Activated CD8-positive, alpha-beta T cell treated with anti-CD3 and anti-CD28 coated beads for 36 hours (primary cell): ENCODE data around the gene SIGLEC9. TPM values are rescaled to one million over a fixed set of nuclear protein-coding genes. Genes with fewer than 3 reads are reported as not detected.

Experiments used
- ATAC-seq: fragments of 200-7000 bp; cut with Tn5 transposase; one replicate; pipeline ENCODE4 v1.10.0; 2021; ENCODE audit warnings: mild to moderate bottlenecking, moderate library complexity
- CTCF ChIA-PET: fragments of 350-600 bp; sonication (Branson Sonifier 250); formaldehyde crosslinking; loops from one replicate; lab custom pipeline; 2021; ENCODE audit warnings: antibody characterized with exemption; lab: Charles Lee
- POLR2A ChIA-PET: fragments of 350-600 bp; sonication (Branson Sonifier 250); formaldehyde crosslinking; loops from one replicate; lab custom pipeline; 2021; ENCODE audit warnings: antibody characterized with exemption; lab: Charles Lee
- DNase-seq: peaks from one replicate; pipeline ENCODE4 v3.0.0-alpha.2; 2020
- H3K27ac Mint-ChIP-seq: one replicate; pipeline ENCODE4 v1.8.0; 2021; ENCODE audit warnings: mild to moderate bottlenecking, mixed read lengths
- H3K27me3 Mint-ChIP-seq: one replicate; pipeline ENCODE4 v1.8.0; 2021; ENCODE audit warnings: mixed read lengths
- H3K36me3 Mint-ChIP-seq: one replicate; pipeline ENCODE4 v1.8.0; 2021; ENCODE audit warnings: low read depth, mixed read lengths
- H3K4me1 Mint-ChIP-seq: one replicate; pipeline ENCODE4 v1.8.0; 2021; ENCODE audit warnings: low read depth, mixed read lengths
- H3K4me3 Mint-ChIP-seq: one replicate; pipeline ENCODE4 v1.8.0; 2021; ENCODE audit warnings: mild to moderate bottlenecking, moderate library complexity, mixed read lengths
- H3K9me3 Mint-ChIP-seq: one replicate; pipeline ENCODE4 v1.8.0; 2021; ENCODE audit warnings: mixed read lengths
- intact Hi-C: fragments of 100-400 bp; cut with micrococcal nuclease; formaldehyde crosslinking; loops from one replicate; pipeline ENCODE4 v1.10.0; 2022
- total RNA-seq, 2 experiments: library from RNA; stranded (reverse); gene quantifications; one replicate each; pipeline ENCODE4 v1.2.3, GENCODE V29; 2021
- TF ChIP-seq, protein P1 (sequence below): fragments of 200-600 bp; IDR thresholded peaks from one replicate; pipeline ENCODE4 v1.8.0; 2022; ENCODE audit warnings: antibody characterized with exemption, mild to moderate bottlenecking

The SIGLEC9 gene
- total RNA-seq, 2 experiments from 2014 or later = 0.40 to 0.65 TPM

DNA sequence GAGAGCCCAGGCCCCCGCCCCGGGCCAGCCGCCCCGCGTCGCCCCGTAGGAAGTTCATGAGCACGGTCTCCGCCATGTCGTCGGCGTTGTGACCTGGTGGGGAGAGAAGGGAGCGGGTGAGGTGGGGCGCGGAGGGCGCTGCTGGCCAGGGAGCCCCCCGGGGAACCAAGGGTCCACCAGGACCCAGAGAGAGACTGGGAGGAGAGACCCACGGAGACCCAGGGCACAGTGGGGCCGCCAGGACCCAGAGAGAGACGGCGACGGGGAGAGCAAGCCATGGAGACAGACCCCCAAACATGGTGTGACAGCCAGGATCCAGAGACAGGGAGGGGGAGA, 25.7 kb upstream of the SIGLEC9 start:
- Mint-ChIP-seq H3K4me3 (peak overlapping the region; percentile 41), H3K4me1 (peaks cover 17% of the 10 kb centered on the region), H3K9me3 (no peaks in the 10 kb centered on the region), H3K27me3 (no peaks in the 10 kb centered on the region), H3K27ac (peak overlapping the region; percentile 34), H3K36me3 (peaks cover 31% of the 10 kb centered on the region)
- TF ChIP-seq, protein P1, sequence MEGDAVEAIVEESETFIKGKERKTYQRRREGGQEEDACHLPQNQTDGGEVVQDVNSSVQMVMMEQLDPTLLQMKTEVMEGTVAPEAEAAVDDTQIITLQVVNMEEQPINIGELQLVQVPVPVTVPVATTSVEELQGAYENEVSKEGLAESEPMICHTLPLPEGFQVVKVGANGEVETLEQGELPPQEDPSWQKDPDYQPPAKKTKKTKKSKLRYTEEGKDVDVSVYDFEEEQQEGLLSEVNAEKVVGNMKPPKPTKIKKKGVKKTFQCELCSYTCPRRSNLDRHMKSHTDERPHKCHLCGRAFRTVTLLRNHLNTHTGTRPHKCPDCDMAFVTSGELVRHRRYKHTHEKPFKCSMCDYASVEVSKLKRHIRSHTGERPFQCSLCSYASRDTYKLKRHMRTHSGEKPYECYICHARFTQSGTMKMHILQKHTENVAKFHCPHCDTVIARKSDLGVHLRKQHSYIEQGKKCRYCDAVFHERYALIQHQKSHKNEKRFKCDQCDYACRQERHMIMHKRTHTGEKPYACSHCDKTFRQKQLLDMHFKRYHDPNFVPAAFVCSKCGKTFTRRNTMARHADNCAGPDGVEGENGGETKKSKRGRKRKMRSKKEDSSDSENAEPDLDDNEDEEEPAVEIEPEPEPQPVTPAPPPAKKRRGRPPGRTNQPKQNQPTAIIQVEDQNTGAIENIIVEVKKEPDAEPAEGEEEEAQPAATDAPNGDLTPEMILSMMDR = no peak
- CTCF ChIA-PET = no interaction called here
- POLR2A ChIA-PET = no interaction called here
- DNase-seq (no peak), ATAC-seq (no peak)
- intact Hi-C loops = no loop called here

DNA sequence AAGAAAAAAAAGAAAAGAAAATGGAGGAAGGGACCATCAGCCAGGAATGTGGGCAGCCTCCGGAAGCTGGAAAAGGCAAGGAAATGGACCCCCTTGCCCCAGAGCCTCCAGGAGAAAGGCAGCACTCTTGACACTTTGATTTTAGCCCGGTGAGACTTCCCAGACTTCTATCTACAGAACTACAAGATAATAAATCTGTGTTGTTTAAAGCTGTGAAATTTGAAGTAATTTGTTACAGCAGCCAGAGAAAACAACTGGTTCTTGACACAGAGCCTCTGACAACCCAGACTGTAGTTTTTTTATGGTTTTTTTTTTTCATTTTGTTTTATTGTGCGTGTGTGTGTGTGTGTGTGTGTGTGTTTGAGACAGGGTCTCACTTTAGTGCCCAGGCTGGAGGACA, 24.1 kb upstream of the SIGLEC9 start:
- no peaks in the 10 kb centered on the region for H3K9me3 Mint-ChIP-seq
- TF ChIP-seq, protein P1 = no peak
- intact Hi-C loops = no loop called here
- ATAC-seq (no peak), DNase-seq (no peak)
- ChIA-PET CTCF (no interaction called here), POLR2A (interaction anchor here (0.6 kb wide), 1 partner anchor 83 kb away, joined by 3 read pairs; no protein-coding TSS in a partner anchor)
- no peak overlapping the region for H3K4me3 Mint-ChIP-seq
- H3K4me1 Mint-ChIP-seq = peaks cover 27% of the 10 kb centered on the region
- no peak overlapping the region for H3K27ac Mint-ChIP-seq
- H3K36me3 Mint-ChIP-seq = peaks cover 40% of the 10 kb centered on the region
- no peaks in the 10 kb centered on the region for H3K27me3 Mint-ChIP-seq

DNA sequence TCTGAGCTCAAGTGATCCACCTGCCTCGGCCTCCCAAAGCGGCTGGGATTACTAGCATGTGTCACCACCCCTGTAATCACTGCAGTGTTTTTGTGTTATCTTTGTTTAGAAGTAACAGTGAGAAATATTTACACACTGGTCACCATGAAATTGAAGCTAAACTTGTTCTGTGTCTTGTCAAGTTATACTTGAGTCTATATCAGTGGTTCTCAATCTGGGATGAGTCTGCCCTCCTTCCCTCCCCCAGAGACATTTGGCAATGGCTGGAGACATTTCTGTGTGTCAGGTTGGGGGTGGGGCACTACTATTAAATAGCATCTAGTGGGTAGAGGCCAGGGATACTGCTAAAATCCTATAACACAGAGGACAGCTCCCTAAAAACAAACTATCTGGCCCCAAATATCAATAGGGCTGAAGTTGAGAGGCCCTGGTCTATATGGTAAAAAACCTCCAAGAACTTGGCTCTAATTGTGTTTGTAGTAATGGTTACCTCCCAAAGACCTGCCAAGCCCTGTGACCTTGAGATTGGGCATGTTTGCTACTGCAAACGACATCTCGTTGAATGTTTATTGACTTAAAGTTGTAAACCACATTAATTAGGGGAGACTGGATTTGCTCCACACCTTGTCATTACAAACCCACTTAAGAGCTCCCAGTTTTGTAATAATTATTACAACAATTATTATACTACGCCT, 23.4 kb upstream of the SIGLEC9 start:
- DNase-seq = no peak
- POLR2A ChIA-PET = interaction anchor here (0.6 to 0.8 kb wide), 2 partner anchors 44 to 84 kb away, joined by 3 read pairs; no protein-coding TSS in a partner anchor
- peaks cover 36% of the 10 kb centered on the region for H3K36me3 Mint-ChIP-seq

DNA sequence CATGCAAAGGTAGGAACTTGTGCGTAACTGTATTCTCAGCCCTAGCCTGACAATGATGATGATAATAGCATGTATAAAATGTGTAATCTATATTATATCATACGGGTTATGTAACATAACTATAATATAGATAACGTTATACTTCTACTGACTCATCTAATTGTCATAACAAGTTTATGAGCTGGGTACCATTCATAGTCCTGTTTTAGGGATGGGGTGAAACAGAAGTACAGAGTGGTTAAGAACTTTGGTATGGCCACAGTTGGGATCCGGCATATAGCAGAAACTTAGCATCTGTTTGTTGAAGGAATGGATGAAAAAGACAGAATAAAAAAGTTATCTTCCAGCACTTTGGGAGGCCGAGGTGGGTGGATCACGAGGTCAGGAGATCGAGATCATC, 21.7 kb upstream of the SIGLEC9 start:
- no peaks in the 10 kb centered on the region for H3K9me3 Mint-ChIP-seq
- H3K27me3 Mint-ChIP-seq = no peaks in the 10 kb centered on the region
- no peak for DNase-seq
- H3K27ac Mint-ChIP-seq = no peak overlapping the region
- CTCF ChIA-PET = no interaction called here
- TF ChIP-seq, protein P1 = no peak
- H3K4me1 Mint-ChIP-seq = peaks cover 33% of the 10 kb centered on the region
- no peak overlapping the region for H3K4me3 Mint-ChIP-seq
- peaks cover 30% of the 10 kb centered on the region for H3K36me3 Mint-ChIP-seq
- POLR2A ChIA-PET = no interaction called here
- intact Hi-C loops = no loop called here
- no peak for ATAC-seq

More for the DNA sequence above, 23.4 kb upstream of the SIGLEC9 start:
- intact Hi-C loops = no loop called here
- peaks cover 34% of the 10 kb centered on the region for H3K4me1 Mint-ChIP-seq
- CTCF ChIA-PET = interaction anchor here (0.8 kb wide), 1 partner anchor 30 kb away, joined by 3 read pairs; no protein-coding TSS in a partner anchor
- no peak overlapping the region for H3K4me3 Mint-ChIP-seq
- no peak overlapping the region for H3K27ac Mint-ChIP-seq
- TF ChIP-seq, protein P1 = no peak
- H3K9me3 Mint-ChIP-seq = no peaks in the 10 kb centered on the region
- H3K27me3 Mint-ChIP-seq = no peaks in the 10 kb centered on the region
- ATAC-seq = no peak

DNA sequence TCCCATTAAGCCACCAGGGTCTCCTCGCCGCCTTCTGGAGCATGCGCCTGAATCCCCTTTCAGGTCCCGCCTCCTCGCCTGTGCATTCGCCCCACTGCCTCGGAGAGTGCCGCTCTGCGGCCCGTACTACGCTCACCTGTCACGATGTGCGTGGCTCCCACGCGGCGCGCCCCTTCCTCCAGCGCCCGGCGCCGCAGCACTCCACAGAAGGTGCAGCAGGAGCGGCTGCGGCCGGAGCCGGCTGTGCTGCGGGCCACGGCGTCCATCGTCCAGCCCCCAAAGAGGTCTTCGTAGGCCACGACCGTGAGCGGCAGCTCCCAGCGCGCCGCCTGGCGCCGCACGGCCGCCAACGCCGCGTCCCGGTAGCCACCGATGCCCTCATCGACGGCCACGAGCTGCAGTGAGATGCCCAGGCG, 20.8 kb upstream of the SIGLEC9 start:
- Mint-ChIP-seq H3K36me3 (peaks cover 30% of the 10 kb centered on the region), H3K4me3 (no peak overlapping the region), H3K9me3 (no peaks in the 10 kb centered on the region), H3K27me3 (no peaks in the 10 kb centered on the region), H3K27ac (no peak overlapping the region), H3K4me1 (peaks cover 37% of the 10 kb centered on the region)
- ChIA-PET POLR2A (no interaction called here), CTCF (no interaction called here)
- DNase-seq (no peak), ATAC-seq (no peak)
- intact Hi-C loops = no loop called here
- TF ChIP-seq, protein P1 = no peak
